GM06990 (cell line): ENCODE data around the gene HIP1R.

Source experiments
- DNase-seq: peaks from one replicate; pipeline ENCODE4 v3.0.0-alpha.2; 2011; ENCODE audit not compliant: insufficient read length; ENCODE audit errors: extremely low read depth
- H3K27me3 ChIP-seq: replicated peaks from 2 replicates; pipeline ENCODE4 v1.6.0; 2011; ENCODE audit warnings: low read length; ENCODE audit not compliant: control insufficient read depth, insufficient read depth
- H3K36me3 ChIP-seq: 2 replicates; pipeline ENCODE4 v1.5.1; 2011; ENCODE audit warnings: low read length; ENCODE audit not compliant: control insufficient read depth, insufficient read depth
- H3K4me3 ChIP-seq: replicated peaks from 2 replicates; pipeline ENCODE4 v1.5.1; 2011; ENCODE audit warnings: low read depth, mild to moderate bottlenecking, control low read depth, low read length
- TF ChIP-seq, protein P1 (sequence below): IDR thresholded peaks from 2 replicates; pipeline ENCODE4 v1.5.1; 2011; ENCODE audit warnings: low read length, control low read depth, mild to moderate bottlenecking, inconsistent platforms; ENCODE audit not compliant: insufficient read depth, poor library complexity, severe bottlenecking

Gene HIP1R

DNA sequence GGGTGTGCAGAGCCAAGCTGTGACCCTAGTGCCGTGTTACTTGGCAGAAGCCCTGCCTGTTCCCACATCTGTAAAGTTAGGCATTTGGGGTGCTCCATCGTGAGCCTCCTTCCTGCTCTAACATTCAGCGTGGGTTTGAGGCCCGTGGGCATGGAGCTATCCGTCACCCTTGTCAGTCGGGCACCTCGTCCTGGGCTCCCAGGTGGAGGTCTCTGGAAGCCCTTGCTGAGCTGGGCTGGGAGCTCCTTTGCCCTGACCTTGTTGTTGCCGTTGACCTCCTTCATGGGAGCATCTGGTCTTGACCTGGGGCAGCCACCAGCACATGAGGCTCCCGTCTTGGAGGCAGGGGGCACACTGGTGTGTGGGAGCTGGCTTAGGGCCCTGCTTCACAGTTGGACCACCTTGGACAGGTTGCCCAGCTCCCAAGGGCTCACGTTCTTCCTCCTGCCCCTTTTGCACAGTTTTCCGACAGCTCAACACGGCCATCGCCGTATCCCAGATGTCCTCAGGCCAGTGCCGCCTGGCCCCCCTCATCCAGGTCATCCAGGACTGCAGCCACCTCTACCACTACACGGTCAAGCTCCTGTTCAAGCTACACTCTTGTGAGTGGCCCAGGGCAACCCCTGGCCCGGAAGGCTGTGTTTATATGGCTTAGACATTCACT is 18.5 kb downstream of the HIP1R start:
- no peak for DNase-seq
- Histone ChIP-seq H3K27me3 (no peaks in the 10 kb centered on the region), H3K36me3 (no peaks in the 10 kb centered on the region), H3K4me3 (no peak overlapping the region)
- TF ChIP-seq, protein P1, sequence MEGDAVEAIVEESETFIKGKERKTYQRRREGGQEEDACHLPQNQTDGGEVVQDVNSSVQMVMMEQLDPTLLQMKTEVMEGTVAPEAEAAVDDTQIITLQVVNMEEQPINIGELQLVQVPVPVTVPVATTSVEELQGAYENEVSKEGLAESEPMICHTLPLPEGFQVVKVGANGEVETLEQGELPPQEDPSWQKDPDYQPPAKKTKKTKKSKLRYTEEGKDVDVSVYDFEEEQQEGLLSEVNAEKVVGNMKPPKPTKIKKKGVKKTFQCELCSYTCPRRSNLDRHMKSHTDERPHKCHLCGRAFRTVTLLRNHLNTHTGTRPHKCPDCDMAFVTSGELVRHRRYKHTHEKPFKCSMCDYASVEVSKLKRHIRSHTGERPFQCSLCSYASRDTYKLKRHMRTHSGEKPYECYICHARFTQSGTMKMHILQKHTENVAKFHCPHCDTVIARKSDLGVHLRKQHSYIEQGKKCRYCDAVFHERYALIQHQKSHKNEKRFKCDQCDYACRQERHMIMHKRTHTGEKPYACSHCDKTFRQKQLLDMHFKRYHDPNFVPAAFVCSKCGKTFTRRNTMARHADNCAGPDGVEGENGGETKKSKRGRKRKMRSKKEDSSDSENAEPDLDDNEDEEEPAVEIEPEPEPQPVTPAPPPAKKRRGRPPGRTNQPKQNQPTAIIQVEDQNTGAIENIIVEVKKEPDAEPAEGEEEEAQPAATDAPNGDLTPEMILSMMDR, result no peak

DNA sequence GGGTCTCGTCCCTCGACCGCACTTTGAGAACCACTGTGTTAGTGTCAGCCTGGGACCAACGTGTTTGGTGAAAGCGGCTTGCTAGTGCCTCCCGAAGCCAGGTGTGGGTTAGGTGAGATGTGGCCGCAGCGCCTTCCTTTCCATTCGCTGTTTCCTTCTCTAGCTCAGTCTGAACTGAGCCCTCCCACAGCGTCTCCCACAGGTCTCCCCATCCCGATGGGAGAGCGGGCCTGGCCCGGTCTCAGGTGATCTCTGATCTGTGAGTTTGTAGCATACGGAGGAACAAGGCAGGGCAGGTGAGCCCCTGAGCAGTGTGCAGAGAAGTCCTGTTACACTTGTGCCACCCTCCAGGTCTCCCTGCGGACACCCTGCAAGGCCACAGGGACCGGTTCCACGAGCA is 19.3 kb downstream of the HIP1R start:
- no peak for DNase-seq
- TF ChIP-seq, protein P1, result no peak
- H3K36me3 ChIP-seq, result no peaks in the 10 kb centered on the region
- no peak overlapping the region for H3K4me3 ChIP-seq
- H3K27me3 ChIP-seq, result no peaks in the 10 kb centered on the region

GRCh38 chr12:122855071-122855829 is 20.0 kb downstream of the HIP1R start:
- no peak for DNase-seq
- no peaks in the 10 kb centered on the region for H3K36me3 ChIP-seq
- TF ChIP-seq, protein P1, result no peak

DNA sequence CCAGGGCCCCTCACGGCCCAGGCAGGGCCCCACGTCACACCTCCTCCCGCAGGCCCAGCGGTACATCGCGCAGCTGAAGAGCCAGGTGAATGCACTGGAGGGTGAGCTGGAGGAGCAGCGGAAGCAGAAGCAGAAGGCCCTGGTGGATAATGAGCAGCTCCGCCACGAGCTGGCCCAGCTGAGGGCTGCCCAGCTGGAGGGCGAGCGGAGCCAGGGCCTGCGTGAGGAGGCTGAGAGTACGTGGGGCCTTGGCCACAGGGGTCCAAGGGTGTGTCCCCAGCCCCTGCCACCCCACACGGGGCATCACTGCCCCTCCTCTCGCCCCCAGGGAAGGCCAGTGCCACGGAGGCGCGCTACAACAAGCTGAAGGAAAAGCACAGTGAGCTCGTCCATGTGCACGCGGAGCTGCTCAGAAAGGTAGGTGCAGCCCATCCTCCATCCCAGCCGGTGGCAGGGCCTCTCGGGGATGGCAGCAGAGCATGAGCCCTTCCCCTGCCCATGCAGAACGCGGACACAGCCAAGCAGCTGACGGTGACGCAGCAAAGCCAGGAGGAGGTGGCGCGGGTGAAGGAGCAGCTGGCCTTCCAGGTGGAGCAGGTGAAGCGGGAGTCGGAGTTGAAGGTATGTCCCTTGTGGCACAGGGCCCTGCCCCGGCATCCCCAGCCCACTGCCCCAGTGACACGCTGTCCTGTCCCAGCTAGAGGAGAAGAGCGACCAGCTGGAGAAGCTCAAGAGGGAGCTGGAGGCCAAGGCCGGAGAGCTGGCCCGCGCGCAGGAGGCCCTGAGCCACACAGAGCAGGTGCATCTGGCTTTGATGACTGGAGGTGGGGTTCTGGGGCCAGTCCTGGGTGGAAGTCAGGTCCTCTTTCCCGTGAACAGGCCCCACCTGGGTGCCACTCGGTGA is 20.9 kb downstream of the HIP1R start:
- Histone ChIP-seq H3K4me3 (no peak overlapping the region), H3K27me3 (no peaks in the 10 kb centered on the region), H3K36me3 (no peaks in the 10 kb centered on the region)
- DNase-seq, result no peak
- TF ChIP-seq, protein P1, result no peak

More at GRCh38 chr12:122855071-122855829, 20.0 kb downstream of the HIP1R start:
- H3K4me3 ChIP-seq, result no peak overlapping the region
- H3K27me3 ChIP-seq, result no peaks in the 10 kb centered on the region

DNA sequence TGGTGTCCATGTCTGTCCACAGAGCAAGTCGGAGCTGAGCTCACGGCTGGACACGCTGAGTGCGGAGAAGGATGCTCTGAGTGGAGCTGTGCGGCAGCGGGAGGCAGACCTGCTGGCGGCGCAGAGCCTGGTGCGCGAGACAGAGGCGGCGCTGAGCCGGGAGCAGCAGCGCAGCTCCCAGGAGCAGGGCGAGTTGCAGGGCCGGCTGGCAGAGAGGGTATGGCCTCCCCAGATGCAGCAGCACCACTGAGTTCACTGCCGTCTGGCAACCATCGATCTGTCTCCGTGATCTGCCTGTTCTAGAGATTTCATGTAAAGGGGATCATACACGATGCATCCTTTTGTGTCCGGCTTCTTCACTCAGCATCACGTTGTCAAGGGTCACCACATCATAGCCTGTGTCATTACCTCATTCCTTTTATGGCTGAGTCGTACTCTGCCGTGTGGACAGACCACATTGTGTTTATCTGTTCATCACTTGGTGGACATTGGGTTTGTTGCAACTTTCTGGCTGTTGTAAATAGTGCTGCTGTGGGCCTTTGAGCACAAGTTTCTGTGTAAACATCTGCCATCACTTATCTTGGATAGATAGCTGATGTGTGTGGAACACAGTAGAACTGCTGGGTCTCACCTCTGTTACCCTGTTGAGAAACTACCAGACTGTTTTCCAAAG is 21.9 kb downstream of the HIP1R start:
- TF ChIP-seq, protein P1, result no peak
- H3K27me3 ChIP-seq, result no peaks in the 10 kb centered on the region
- no peak for DNase-seq
- no peak overlapping the region for H3K4me3 ChIP-seq
- H3K36me3 ChIP-seq, result no peaks in the 10 kb centered on the region
